K562 (cell line): ENCODE results near the gene STX2. TPM values are rescaled to one million over a fixed set of nuclear protein-coding genes. Genes with fewer than 3 reads are reported as not detected.

Experiments used
- ADNP ChIP-seq: fragments of 200-800 bp; sonication (Bioruptor generic); IDR thresholded peaks from 2 replicates; pipeline ENCODE4 v1.6.1; 2016; ENCODE audit warnings: missing genetic modification characterization, missing compliant biosample characterization
- CTBP1 ChIP-seq: fragments of 450-650 bp; IDR thresholded peaks from 2 replicates; pipeline ENCODE4 v1.6.1; 2016; ENCODE audit warnings: borderline replicate concordance
- FOS ChIP-seq: IDR thresholded peaks from 3 replicates; pipeline ENCODE4 v1.6.1; 2011; ENCODE audit not compliant: insufficient read length; ENCODE audit errors: extremely low read depth
- FOXA1 ChIP-seq: fragments of 450-650 bp; IDR thresholded peaks from 2 replicates; pipeline ENCODE4 v1.6.1; 2016; ENCODE audit warnings: mild to moderate bottlenecking, borderline replicate concordance
- FOXK2 ChIP-seq, 2 experiments: fragments of 450-650 bp; IDR thresholded peaks in 1 of 2; conservative IDR thresholded peaks in 1 of 2; 2 replicates each; pipeline ENCODE4 v1.6.1; 2016; ENCODE audit warnings: low read depth in 2 of 2, mild to moderate bottlenecking in 1 of 2
- FOXM1 ChIP-seq, 2 experiments: fragments of 450-650 bp in 1 of 2; sonication (generic) in 1 of 2; formaldehyde crosslinking in 1 of 2; IDR thresholded peaks; 2 replicates each; pipeline versions ENCODE4 v1.6.1 to v1.9.0; 2017 to 2022; ENCODE audit warnings: low read depth in 2 of 2, mild to moderate bottlenecking in 2 of 2, missing genetic modification reagents in 1 of 2, moderate library complexity in 1 of 2
- GATAD2A ChIP-seq: fragments of 450-650 bp; IDR thresholded peaks from 2 replicates; pipeline ENCODE4 v1.6.1; 2017
- HDAC8 ChIP-seq: fragments of 450-650 bp; IDR thresholded peaks from 2 replicates; pipeline ENCODE4 v1.6.1; 2016; ENCODE audit warnings: mild to moderate bottlenecking, missing genetic modification characterization, moderate library complexity, missing compliant biosample characterization
- HDGF ChIP-seq: fragments of 450-650 bp; IDR thresholded peaks from 2 replicates; pipeline ENCODE4 v1.6.1; 2016
- HMG20B ChIP-seq: fragments of 250-450 bp; sonication (Bioruptor Pico); IDR thresholded peaks from 2 replicates; pipeline ENCODE4 v1.5.0; 2021; ENCODE audit warnings: mild to moderate bottlenecking
- HNRNPUL1 ChIP-seq: fragments of 200-400 bp; formaldehyde crosslinking; IDR thresholded peaks from 2 replicates; pipeline ENCODE4 v1.6.1; 2017; ENCODE audit warnings: low read length
- IRF2 ChIP-seq: sonication (generic); formaldehyde crosslinking; IDR thresholded peaks from 2 replicates; pipeline ENCODE4 v1.8.1; 2022; ENCODE audit warnings: mild to moderate bottlenecking, missing genetic modification reagents
- MYNN ChIP-seq, 2 experiments: sonication (generic); formaldehyde crosslinking in 1 of 2; IDR thresholded peaks; 2 replicates each; pipeline versions ENCODE4 v1.5.0 to v1.6.1; 2016 to 2020; ENCODE audit warnings: antibody characterized with exemption in 1 of 2, missing genetic modification reagents in 1 of 2
- NCOA1 ChIP-seq: fragments of 450-650 bp; IDR thresholded peaks from 2 replicates; pipeline ENCODE4 v1.6.1; 2016; ENCODE audit warnings: low read depth
- NFE2 ChIP-seq: IDR thresholded peaks from 2 replicates; pipeline ENCODE4 v1.6.1; 2014; ENCODE audit warnings: antibody characterized with exemption, low read depth
- PHTF2 ChIP-seq: fragments of 250-450 bp; sonication (Bioruptor Pico); IDR thresholded peaks from 2 replicates; pipeline ENCODE4 v1.5.0; 2021; ENCODE audit warnings: mild to moderate bottlenecking
- SRSF1 ChIP-seq: fragments of 200-400 bp; formaldehyde crosslinking; IDR thresholded peaks from 2 replicates; pipeline ENCODE4 v1.6.1; 2017; ENCODE audit warnings: mild to moderate bottlenecking, low read depth, low read length, moderate library complexity
- TBP ChIP-seq: optimal IDR thresholded peaks from 2 replicates; pipeline ENCODE3; 2011; ENCODE audit warnings: low read depth, low read length, improper control_type of control experiment
- TEAD4 ChIP-seq, 2 experiments: sonication (generic) in 1 of 2; formaldehyde crosslinking in 1 of 2; IDR thresholded peaks; 2 replicates each; pipeline versions ENCODE4 v1.6.1 to v1.8.0; 2012 to 2022; ENCODE audit warnings: borderline replicate concordance in 1 of 2, inconsistent platforms in 1 of 2, low read length in 1 of 2, mild to moderate bottlenecking in 1 of 2, missing genetic modification reagents in 1 of 2
- ZNF263 ChIP-seq: sonication (generic); formaldehyde crosslinking; IDR thresholded peaks from 2 replicates; pipeline ENCODE4 v1.8.0; 2022; ENCODE audit warnings: mild to moderate bottlenecking, missing genetic modification reagents, borderline replicate concordance
- ZNF436 ChIP-seq: fragments of 250-450, 450-650 bp; sonication (Bioruptor Pico); formaldehyde crosslinking; IDR thresholded peaks from 2 replicates; pipeline ENCODE4 v1.7.0; 2020; ENCODE audit warnings: mild to moderate bottlenecking
- ZSCAN32 ChIP-seq: fragments of 450-650 bp; formaldehyde crosslinking; IDR thresholded peaks from 2 replicates; pipeline ENCODE4 v1.4.0; 2020; ENCODE audit warnings: mild to moderate bottlenecking, moderate library complexity
- ZZZ3 ChIP-seq: fragments of 450-650 bp; IDR thresholded peaks from 2 replicates; pipeline ENCODE4 v1.6.1; 2016; ENCODE audit warnings: antibody characterized with exemption, mild to moderate bottlenecking, moderate library complexity
- polyA plus RNA-seq, 8 experiments: library from polyadenylated mRNA; depleted of rRNA in 4 of 8; stranded (reverse) in 5 of 8; unstranded in 3 of 8; fragments of >200 nt; fragmentation: Nextera tagmentation in 2 of 8; fragmentation: Illumina TruSeq in 1 of 8; extraction: Ambion mirVana in 2 of 8; extraction: Trizol in 1 of 8; gene quantifications; 2 replicates each; pipeline versions ENCODE4 v1.2.1 to v1.2.3, GENCODE V29; 2011 to 2014; ENCODE audit warnings: inconsistent platforms in 1 of 8, missing spikeins in 1 of 8
- total RNA-seq, 7 experiments: library from RNA; depleted of rRNA in 6 of 7; stranded (reverse); fragments of >200 nt in 6 of 7; fragmentation: Illumina TruSeq in 2 of 7; extraction: Trizol in 2 of 7; gene quantifications; 2 replicates each; pipeline versions ENCODE4 v1.2.1 to v1.2.3, GENCODE V29; 2011 to 2021; ENCODE audit warnings: low replicate concordance in 1 of 7
- TF ChIP-seq, protein P1 (sequence below): fragments of 450-650 bp; formaldehyde crosslinking; conservative IDR thresholded peaks from 2 replicates; pipeline ENCODE4 v1.4.0; 2022; ENCODE audit warnings: mild to moderate bottlenecking, missing genetic modification characterization
- TF ChIP-seq, protein P2 (sequence below): sonication (generic); formaldehyde crosslinking; IDR thresholded peaks from 2 replicates; pipeline ENCODE4 v1.8.0; 2022; ENCODE audit warnings: missing genetic modification reagents, mild to moderate bottlenecking, borderline replicate concordance
- TF ChIP-seq, protein P3 (sequence below): fragments of 200-400 bp; formaldehyde crosslinking; IDR thresholded peaks from 2 replicates; pipeline ENCODE4 v1.6.1; 2017; ENCODE audit warnings: mild to moderate bottlenecking, low read depth, low read length, moderate library complexity

Gene STX2
- total and polyA plus RNA-seq, 9 of the 15 experiments (the other 6 are each of a cell fraction or from before 2014, with no cell fraction given), result 22.2 to 54.6 (median 30.8) TPM

DNA sequence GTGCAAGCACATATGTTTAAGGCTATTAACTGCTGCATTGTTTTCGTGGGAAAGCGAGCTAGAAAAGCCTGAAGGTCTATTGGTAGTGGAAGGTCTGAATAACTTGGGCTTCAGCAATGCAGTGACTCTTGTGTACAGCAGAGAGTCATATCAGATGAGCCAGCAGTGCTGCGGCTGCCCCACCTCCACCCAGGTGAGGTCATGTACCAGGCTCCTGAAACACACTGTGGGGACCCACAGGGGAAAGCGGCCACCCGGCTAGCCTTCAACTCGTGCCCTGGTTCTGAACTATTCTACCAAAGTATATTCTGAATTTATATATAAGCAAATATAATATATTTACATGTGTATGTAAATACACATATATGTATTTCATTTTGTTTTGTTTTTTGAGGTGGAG, 20.1 kb upstream of the STX2 start (continued):
- TF ChIP-seq NCOA1, result no peak
- TF ChIP-seq FOXA1, result no peak
- no peak for TF ChIP-seq SRSF1
- TF ChIP-seq ZSCAN32, result no peak
- TF ChIP-seq, protein P1, sequence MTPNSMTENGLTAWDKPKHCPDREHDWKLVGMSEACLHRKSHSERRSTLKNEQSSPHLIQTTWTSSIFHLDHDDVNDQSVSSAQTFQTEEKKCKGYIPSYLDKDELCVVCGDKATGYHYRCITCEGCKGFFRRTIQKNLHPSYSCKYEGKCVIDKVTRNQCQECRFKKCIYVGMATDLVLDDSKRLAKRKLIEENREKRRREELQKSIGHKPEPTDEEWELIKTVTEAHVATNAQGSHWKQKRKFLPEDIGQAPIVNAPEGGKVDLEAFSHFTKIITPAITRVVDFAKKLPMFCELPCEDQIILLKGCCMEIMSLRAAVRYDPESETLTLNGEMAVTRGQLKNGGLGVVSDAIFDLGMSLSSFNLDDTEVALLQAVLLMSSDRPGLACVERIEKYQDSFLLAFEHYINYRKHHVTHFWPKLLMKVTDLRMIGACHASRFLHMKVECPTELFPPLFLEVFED (CRISPR knock-in tag), result no peak
- TF ChIP-seq ZNF436, result no peak
- no peak for TF ChIP-seq CTBP1
- TF ChIP-seq HNRNPUL1, result no peak
- TF ChIP-seq FOS, result no peak
- TF ChIP-seq MYNN (IDR thresholded peaks at IDR 0.05), result 0 out of 2 replicates have a peak, but pooled peaks have one; percentile 39
- TF ChIP-seq MYNN (CRISPR knock-in tag; IDR thresholded peaks at IDR 0.05), result no peak
- TF ChIP-seq HDGF, result no peak
- TF ChIP-seq ADNP (tag), result no peak
- TF ChIP-seq, protein P2, sequence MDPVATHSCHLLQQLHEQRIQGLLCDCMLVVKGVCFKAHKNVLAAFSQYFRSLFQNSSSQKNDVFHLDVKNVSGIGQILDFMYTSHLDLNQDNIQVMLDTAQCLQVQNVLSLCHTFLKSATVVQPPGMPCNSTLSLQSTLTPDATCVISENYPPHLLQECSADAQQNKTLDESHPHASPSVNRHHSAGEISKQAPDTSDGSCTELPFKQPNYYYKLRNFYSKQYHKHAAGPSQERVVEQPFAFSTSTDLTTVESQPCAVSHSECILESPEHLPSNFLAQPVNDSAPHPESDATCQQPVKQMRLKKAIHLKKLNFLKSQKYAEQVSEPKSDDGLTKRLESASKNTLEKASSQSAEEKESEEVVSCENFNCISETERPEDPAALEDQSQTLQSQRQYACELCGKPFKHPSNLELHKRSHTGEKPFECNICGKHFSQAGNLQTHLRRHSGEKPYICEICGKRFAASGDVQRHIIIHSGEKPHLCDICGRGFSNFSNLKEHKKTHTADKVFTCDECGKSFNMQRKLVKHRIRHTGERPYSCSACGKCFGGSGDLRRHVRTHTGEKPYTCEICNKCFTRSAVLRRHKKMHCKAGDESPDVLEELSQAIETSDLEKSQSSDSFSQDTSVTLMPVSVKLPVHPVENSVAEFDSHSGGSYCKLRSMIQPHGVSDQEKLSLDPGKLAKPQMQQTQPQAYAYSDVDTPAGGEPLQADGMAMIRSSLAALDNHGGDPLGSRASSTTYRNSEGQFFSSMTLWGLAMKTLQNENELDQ (CRISPR knock-in tag), result no peak
- no peak for TF ChIP-seq HDAC8 (tag)
- TF ChIP-seq HMG20B (CRISPR knock-in tag), result no peak
- peak in 1 of 2 experiments; percentile 64; a peak in 1 of 4 replicates for TF ChIP-seq FOXK2 (conservative IDR thresholded peaks at IDR 0.05 in 1 of 2, IDR thresholded peaks at IDR 0.05 in 1 of 2; ENCODE audit: low read depth in 2 of 2)
- no peak for TF ChIP-seq FOXM1 (IDR thresholded peaks at IDR 0.05; ENCODE audit: low read depth)
- no peak for TF ChIP-seq FOXM1 (CRISPR knock-in tag; IDR thresholded peaks at IDR 0.05; ENCODE audit: low read depth)
- no peak for TF ChIP-seq PHTF2 (CRISPR knock-in tag)
- 0 out of 2 replicates have a peak, but pooled peaks have one; percentile 17 for TF ChIP-seq NFE2
- no peak for TF ChIP-seq TBP
- no peak for TF ChIP-seq IRF2 (CRISPR knock-in tag)
- TF ChIP-seq, protein P3, sequence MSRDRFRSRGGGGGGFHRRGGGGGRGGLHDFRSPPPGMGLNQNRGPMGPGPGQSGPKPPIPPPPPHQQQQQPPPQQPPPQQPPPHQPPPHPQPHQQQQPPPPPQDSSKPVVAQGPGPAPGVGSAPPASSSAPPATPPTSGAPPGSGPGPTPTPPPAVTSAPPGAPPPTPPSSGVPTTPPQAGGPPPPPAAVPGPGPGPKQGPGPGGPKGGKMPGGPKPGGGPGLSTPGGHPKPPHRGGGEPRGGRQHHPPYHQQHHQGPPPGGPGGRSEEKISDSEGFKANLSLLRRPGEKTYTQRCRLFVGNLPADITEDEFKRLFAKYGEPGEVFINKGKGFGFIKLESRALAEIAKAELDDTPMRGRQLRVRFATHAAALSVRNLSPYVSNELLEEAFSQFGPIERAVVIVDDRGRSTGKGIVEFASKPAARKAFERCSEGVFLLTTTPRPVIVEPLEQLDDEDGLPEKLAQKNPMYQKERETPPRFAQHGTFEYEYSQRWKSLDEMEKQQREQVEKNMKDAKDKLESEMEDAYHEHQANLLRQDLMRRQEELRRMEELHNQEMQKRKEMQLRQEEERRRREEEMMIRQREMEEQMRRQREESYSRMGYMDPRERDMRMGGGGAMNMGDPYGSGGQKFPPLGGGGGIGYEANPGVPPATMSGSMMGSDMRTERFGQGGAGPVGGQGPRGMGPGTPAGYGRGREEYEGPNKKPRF, result no peak
- TF ChIP-seq TEAD4 (IDR thresholded peaks at IDR 0.05; ENCODE audit: low read length), result peak; percentile 37; the same call in 1 of the 2 replicates
- TF ChIP-seq TEAD4 (CRISPR knock-in tag; IDR thresholded peaks at IDR 0.05; ENCODE audit: borderline replicate concordance), result no peak
- TF ChIP-seq ZZZ3, result no peak
- no peak for TF ChIP-seq ZNF263
- TF ChIP-seq GATAD2A, result no peak
